ENCODE measurements around the gene COL4A4. TPM values are rescaled to one million over a fixed set of nuclear protein-coding genes. Genes with fewer than 3 reads are reported as not detected.

Gene COL4A4
- total and polyA plus RNA-seq, 2 of the 4 experiments (the other 2 are of a cell fraction), result 0.02 TPM; not detected in 1

DNA sequence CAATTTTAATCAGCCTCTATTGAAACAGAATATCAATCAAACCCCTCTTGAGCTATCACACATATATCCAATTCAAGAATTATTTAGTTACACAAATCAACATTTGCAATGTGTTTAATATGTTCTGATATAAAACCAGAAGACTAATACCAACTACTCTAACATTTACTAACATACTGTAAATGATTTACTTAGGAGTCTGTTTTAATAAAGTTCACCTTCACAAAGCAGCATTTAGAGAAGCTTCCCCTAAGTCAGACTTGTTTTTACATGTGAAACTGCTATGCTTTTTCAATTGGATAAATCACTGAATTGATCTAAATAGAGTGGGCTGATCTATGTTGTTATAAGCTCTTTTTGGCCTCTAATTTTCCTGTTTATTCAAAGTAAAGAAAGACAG, 18.8 kb upstream of the COL4A4 start:
- no peaks in the 10 kb centered on the region for H4K20me1 ChIP-seq (ENCODE audit: insufficient read depth, low read length)
- no peak overlapping the region for H3K27ac ChIP-seq (ENCODE audit: insufficient read depth, low read length)
- no peak overlapping the region for H2AFZ ChIP-seq (replicated peaks; ENCODE audit: low read length, poor library complexity)
- in situ Hi-C loops (cut with MboI; ENCODE audit: low sequenced_read_pairs), result no loop called here
- no peak overlapping the region for H3K4ac ChIP-seq (ENCODE audit: low read depth, low read length)
- H3K56ac ChIP-seq (ENCODE audit: extremely low read depth, insufficient read depth, low read length), result no peak overlapping the region
- no peaks in the 10 kb centered on the region for H3K79me1 ChIP-seq (ENCODE audit: low read depth in 1 of 2, low read length in 2 of 2)
- H2AK5ac ChIP-seq (ENCODE audit: low read depth, low read length), result no peak overlapping the region
- no peak overlapping the region for H2BK15ac ChIP-seq (ENCODE audit: low read depth, low read length)
- H3K23ac ChIP-seq (ENCODE audit: low read depth, low read length), result no peak overlapping the region
- no peak overlapping the region for H3K4me3 ChIP-seq (ENCODE audit: insufficient read depth, low read depth, low read length)
- H3K36me3 ChIP-seq (ENCODE audit: control insufficient read depth, insufficient read depth, low read length), result no peaks in the 10 kb centered on the region
- H2BK20ac ChIP-seq (ENCODE audit: low read depth, low read length), result no peak overlapping the region
- DNase-seq, result no peak
- POLR2A ChIA-PET (ENCODE audit: unreplicated experiment), result no interaction called here
- intact Hi-C loops (cut with micrococcal nuclease), result no loop called here
- no peak overlapping the region for H2AK9ac ChIP-seq (replicated peaks; ENCODE audit: low read depth, low read length, poor library complexity)
- no peak for TF ChIP-seq SMC3 (IDR thresholded peaks at IDR 0.05; ENCODE audit: low read depth, low read length)
- TF ChIP-seq NFE2L2 (IDR thresholded peaks at IDR 0.05; ENCODE audit: low read depth, low read length), result no peak
- no peak for TF ChIP-seq FOS (IDR thresholded peaks at IDR 0.05; ENCODE audit: low read depth, low read length)
- TF ChIP-seq MXI1 (IDR thresholded peaks at IDR 0.05; ENCODE audit: borderline replicate concordance, low read depth, low read length), result no peak
- TF ChIP-seq MAZ (IDR thresholded peaks at IDR 0.05; ENCODE audit: borderline replicate concordance, low read depth, low read length), result no peak
- no peak for TF ChIP-seq CEBPB (IDR thresholded peaks at IDR 0.05; ENCODE audit: low read depth, low read length)
- no peak for TF ChIP-seq RFX5 (IDR thresholded peaks at IDR 0.05; ENCODE audit: low read depth, low read length)
- TF ChIP-seq POLR2A (IDR thresholded peaks at IDR 0.05; ENCODE audit: low read depth, low read length), result no peak
- TF ChIP-seq RAD21 (IDR thresholded peaks at IDR 0.05; ENCODE audit: low read length), result no peak
- TF ChIP-seq, protein P1, sequence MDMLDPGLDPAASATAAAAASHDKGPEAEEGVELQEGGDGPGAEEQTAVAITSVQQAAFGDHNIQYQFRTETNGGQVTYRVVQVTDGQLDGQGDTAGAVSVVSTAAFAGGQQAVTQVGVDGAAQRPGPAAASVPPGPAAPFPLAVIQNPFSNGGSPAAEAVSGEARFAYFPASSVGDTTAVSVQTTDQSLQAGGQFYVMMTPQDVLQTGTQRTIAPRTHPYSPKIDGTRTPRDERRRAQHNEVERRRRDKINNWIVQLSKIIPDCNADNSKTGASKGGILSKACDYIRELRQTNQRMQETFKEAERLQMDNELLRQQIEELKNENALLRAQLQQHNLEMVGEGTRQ (IDR thresholded peaks at IDR 0.05; ENCODE audit: low read depth, low read length), result no peak
- no peak for TF ChIP-seq RCOR1 (IDR thresholded peaks at IDR 0.05; ENCODE audit: insufficient replicate concordance, low read length)
- no peak for TF ChIP-seq BHLHE40 (IDR thresholded peaks at IDR 0.05; ENCODE audit: low read depth, low read length)
- TF ChIP-seq, protein P2, sequence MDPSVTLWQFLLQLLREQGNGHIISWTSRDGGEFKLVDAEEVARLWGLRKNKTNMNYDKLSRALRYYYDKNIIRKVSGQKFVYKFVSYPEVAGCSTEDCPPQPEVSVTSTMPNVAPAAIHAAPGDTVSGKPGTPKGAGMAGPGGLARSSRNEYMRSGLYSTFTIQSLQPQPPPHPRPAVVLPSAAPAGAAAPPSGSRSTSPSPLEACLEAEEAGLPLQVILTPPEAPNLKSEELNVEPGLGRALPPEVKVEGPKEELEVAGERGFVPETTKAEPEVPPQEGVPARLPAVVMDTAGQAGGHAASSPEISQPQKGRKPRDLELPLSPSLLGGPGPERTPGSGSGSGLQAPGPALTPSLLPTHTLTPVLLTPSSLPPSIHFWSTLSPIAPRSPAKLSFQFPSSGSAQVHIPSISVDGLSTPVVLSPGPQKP (IDR thresholded peaks at IDR 0.05; ENCODE audit: borderline replicate concordance, low read depth, low read length), result no peak
- no peak for TF ChIP-seq CHD1 (IDR thresholded peaks at IDR 0.05; ENCODE audit: low read depth, low read length)
- TF ChIP-seq, protein P3, sequence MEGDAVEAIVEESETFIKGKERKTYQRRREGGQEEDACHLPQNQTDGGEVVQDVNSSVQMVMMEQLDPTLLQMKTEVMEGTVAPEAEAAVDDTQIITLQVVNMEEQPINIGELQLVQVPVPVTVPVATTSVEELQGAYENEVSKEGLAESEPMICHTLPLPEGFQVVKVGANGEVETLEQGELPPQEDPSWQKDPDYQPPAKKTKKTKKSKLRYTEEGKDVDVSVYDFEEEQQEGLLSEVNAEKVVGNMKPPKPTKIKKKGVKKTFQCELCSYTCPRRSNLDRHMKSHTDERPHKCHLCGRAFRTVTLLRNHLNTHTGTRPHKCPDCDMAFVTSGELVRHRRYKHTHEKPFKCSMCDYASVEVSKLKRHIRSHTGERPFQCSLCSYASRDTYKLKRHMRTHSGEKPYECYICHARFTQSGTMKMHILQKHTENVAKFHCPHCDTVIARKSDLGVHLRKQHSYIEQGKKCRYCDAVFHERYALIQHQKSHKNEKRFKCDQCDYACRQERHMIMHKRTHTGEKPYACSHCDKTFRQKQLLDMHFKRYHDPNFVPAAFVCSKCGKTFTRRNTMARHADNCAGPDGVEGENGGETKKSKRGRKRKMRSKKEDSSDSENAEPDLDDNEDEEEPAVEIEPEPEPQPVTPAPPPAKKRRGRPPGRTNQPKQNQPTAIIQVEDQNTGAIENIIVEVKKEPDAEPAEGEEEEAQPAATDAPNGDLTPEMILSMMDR (conservative IDR thresholded peaks at IDR 0.05; ENCODE audit: low read depth, low read length), result no peak
- TF ChIP-seq MAFK (IDR thresholded peaks at IDR 0.05; ENCODE audit: low read depth, low read length), result no peak
- H4K8ac ChIP-seq (ENCODE audit: low read depth in 2 of 2, low read length in 2 of 2), result no peak overlapping the region
- no peak overlapping the region for H3K4me2 ChIP-seq (ENCODE audit: low read depth, low read length)
- no peaks in the 10 kb centered on the region for H3K4me1 ChIP-seq (ENCODE audit: control insufficient read depth, insufficient read depth, low read length)
- dilution Hi-C loops (cut with HindIII; ENCODE audit: low sequenced_read_pairs, unreplicated experiment), result no loop called here
- no TSS peak for BruUV-seq (replicated peaks)
- H4K5ac ChIP-seq (ENCODE audit: low read depth, low read length), result no peak overlapping the region
- H3K27me3 ChIP-seq (ENCODE audit: control insufficient read depth, insufficient read depth, low read length), result peaks cover 2% of the 10 kb centered on the region; the same call in 1 of the 2 replicates
- no peak overlapping the region for H3K14ac ChIP-seq (replicated peaks; ENCODE audit: low read depth, low read length)
- no peak overlapping the region for H2BK120ac ChIP-seq (ENCODE audit: low read depth, low read length)
- H3K18ac ChIP-seq (ENCODE audit: low read depth, low read length), result no peak overlapping the region
- no peak overlapping the region for H3K9ac ChIP-seq (ENCODE audit: low read depth, low read length)
- no peaks in the 10 kb centered on the region for H3K9me3 ChIP-seq (ENCODE audit: control insufficient read depth, insufficient read depth, low read length)
- ATAC-seq (ENCODE audit: low read depth), result no peak
- H2BK5ac ChIP-seq (ENCODE audit: low read depth, low read length, poor library complexity, severe bottlenecking), result no peak overlapping the region
- CTCF ChIA-PET, result no interaction called here
- H3K9me1 ChIP-seq (ENCODE audit: insufficient read depth, low read length), result no peaks in the 10 kb centered on the region
- no peak overlapping the region for H4K91ac ChIP-seq (ENCODE audit: insufficient read depth, low read depth, low read length)
